Mammary microvascular endothelial cell (primary cell): ENCODE data around the gene SAMM50. TPM values are rescaled to one million over a fixed set of nuclear protein-coding genes. Genes with fewer than 3 reads are reported as not detected.

Experiments used
- total RNA-seq: library from RNA; depleted of rRNA; stranded (reverse); fragments of >200 nt; gene quantifications from 2 replicates; pipeline ENCODE4 v1.2.3, GENCODE V29; 2015

Gene SAMM50
- 51.5 and 58.8 TPM in 2 replicates for total RNA-seq

DNA sequence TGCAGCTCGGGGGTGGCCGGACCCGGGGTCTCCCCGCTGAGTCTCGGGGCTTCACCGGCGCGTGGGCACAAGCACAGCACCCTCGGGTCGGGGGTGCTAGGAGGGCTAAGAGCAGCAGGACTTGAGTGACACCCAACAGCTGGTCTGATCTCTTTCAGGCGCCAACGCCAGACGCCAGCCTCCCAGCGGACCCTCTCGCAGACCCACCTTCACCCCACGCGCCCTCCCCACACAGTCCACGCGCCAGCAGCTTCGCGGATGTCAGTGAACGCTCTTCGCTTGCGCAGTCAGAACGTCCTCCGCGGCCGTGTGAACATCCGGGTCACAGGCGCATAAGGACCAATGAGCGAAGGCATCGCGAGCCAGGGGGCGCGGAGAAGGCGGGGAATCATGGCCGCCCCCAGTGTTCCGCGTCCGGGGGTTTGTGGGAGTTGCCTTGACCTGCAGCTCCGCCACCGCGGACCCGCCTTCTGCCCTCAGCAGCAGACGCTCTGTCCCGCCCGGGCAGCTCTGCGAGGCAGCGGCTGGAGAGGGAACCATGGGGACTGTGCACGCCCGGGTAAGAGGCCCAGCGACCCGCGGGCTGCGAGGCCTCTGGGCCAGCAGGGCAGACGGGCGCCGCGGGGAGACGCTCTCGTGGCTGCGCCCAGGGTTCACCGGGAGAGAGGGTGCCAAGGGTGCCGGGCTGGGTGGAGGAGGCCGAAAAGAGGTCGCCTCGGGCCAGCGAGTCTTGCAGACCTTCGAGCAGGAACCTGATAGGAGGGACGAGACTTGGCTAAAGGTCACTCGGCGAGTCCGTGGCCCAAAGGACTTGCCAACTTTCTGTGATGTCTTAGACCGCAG, at the start of gene SAMM50:
Gene SAMM50 (plus strand): TSS at position 403 of the 843 bp plus-strand sequence. CDS start 136 bp downstream, at position 539.

DNA sequence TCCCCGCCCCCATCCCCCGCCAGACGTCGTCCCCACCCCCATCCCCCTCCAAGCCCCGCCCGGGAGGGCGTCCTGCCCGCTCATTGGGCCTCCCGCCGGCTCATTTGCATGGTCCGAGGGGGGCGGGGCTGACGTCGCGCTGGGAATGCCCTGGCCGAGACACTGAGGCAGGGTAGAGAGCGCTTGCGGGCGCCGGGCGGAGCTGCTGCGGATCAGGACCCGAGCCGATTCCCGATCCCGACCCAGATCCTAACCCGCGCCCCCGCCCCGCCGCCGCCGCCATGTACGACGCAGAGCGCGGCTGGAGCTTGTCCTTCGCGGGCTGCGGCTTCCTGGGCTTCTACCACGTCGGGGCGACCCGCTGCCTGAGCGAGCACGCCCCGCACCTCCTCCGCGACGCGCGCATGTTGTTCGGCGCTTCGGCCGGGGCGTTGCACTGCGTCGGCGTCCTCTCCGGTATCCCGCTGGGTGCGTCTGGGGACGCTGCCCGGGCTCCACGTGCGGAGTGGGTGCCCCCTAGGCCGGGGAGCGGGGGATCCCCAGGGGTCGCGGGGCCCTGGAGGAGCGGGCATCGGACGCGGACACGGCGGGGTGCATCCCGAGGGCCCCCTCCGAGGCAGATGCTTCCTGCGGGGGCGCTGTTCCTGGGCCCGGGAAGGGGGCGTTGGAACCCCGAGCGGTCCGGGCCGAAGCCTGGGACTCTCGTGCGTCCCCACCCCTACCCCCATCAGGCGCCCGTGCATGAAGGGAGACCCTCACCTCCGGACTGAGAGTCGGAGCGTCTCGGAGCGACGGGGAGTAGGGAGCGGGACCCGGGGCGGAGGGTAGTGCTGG, 31.4 kb upstream of the SAMM50 start, which contains the start of gene PNPLA3:
Gene PNPLA3 (plus strand): TSS at position 175 of the 834 bp plus-strand sequence. CDS start 107 bp downstream, at position 282.

DNA sequence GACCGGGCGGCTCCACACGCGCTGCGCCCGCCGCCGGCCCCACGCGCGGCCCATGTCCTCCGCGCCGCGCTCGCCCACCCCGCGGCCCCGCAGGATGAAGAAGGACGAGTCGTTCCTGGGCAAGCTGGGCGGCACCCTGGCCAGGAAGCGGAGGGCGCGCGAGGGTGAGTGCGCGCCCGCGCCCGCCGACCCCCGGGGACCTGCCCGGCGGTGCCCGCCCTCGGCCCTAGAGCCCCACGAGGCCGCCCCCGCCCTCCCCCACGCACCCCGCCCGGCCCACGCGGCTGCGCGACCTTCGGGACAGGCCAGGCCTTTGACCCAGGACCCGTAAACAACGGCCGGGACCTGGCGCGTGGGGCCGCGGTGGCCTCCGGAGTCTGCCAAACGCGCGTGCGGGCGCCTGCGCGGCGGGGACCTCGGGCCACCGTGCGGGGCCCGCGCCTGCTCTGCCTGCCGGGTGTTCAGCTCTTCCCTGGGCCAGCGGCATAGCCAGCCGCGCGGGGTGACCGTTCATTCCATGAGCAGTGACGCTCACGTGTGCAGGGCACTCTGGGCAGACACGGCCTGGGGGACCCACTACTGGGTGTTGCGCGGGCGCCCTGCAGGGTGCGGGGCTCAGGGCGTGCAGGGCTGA, 69.2 kb downstream of the SAMM50 start, which contains the start of gene PARVB:
Gene PARVB (plus strand): TSS at position 15 of the 634 bp plus-strand sequence. CDS start 38 bp downstream, at position 53.

Other genes starting within 250 kb of the SAMM50 start
- under 0.01 and 0.13 TPM in 2 replicates for gene EFCAB6, start 143.1 kb upstream of the SAMM50 start, total RNA-seq
- not detected in 2 replicates for gene SULT4A1, start 92.9 kb upstream of the SAMM50 start, total RNA-seq
- gene PNPLA5, start 63.4 kb upstream of the SAMM50 start, total RNA-seq = not detected in 2 replicates
- 0.25 and 0.40 TPM in 2 replicates for gene PNPLA3, start 31.6 kb upstream of the SAMM50 start, total RNA-seq
- 166 and 168 TPM in 2 replicates for gene PARVB, start 68.9 kb downstream of the SAMM50 start, total RNA-seq
- 0.13 and 0.44 TPM in 2 replicates for gene PARVG, start 225.5 kb downstream of the SAMM50 start, total RNA-seq